Measurements from ENCODE around the gene WDR44.

WDR44 gene

DNA sequence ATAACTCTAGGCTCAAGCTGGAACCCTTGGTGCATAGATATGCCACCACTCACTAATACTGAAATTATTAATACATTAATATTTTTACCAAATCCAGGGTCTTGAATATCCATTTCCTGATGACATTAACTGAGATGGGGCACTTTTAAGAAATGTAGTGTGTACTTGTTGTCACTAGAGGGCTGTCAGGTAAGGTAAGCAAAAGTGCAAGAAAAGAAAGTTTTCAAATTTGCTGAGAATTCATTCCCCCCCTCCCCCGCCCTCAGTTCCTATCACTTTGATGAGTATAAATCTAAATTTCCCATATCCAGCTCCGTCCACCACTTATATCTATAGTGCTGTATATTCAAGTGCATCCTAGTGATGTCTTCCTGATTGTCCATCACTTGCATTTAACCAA is 20.5 kb upstream of the WDR44 start:
- no peaks in the 10 kb centered on the region for H3K79me2 ChIP-seq (ENCODE audit: control insufficient read depth, insufficient read depth, low read length, poor library complexity)
- H2AK5ac ChIP-seq (ENCODE audit: low read length) = no peak overlapping the region
- no peak overlapping the region for H4K91ac ChIP-seq (ENCODE audit: low read depth, low read length)
- H3K79me1 ChIP-seq (ENCODE audit: low read length) = no peaks in the 10 kb centered on the region
- H3K27me3 ChIP-seq (ENCODE audit: insufficient read depth, low read length) = no peaks in the 10 kb centered on the region
- no peak overlapping the region for H3K9ac ChIP-seq (ENCODE audit: low read length)
- H3K9me3 ChIP-seq (ENCODE audit: insufficient read depth, low read depth, low read length) = no peaks in the 10 kb centered on the region
- H3K23ac ChIP-seq (ENCODE audit: low read length) = no peak overlapping the region
- H3K4me2 ChIP-seq (ENCODE audit: low read length) = no peak overlapping the region
- H2BK120ac ChIP-seq (ENCODE audit: insufficient read depth, low read length, poor library complexity) = no peak overlapping the region
- no peaks in the 10 kb centered on the region for H3K4me1 ChIP-seq (ENCODE audit: control insufficient read depth in 1 of 2, insufficient read depth in 2 of 2, low read length in 2 of 2)
- no peak overlapping the region for H4K12ac ChIP-seq (ENCODE audit: low read depth, low read length)
- no peaks in the 10 kb centered on the region for H3K36me3 ChIP-seq (ENCODE audit: control insufficient read depth in 1 of 2, insufficient read depth in 2 of 2, low read length in 2 of 2)
- no peak overlapping the region for H3K14ac ChIP-seq (ENCODE audit: low read length)
- H3K27ac ChIP-seq (ENCODE audit: low read depth, low read length) = no peak overlapping the region
- no peak overlapping the region for H2AFZ ChIP-seq (ENCODE audit: insufficient read depth, low read length, poor library complexity)
- no peak overlapping the region for H3K4me3 ChIP-seq (ENCODE audit: low read depth, low read length)
- WGBS (ENCODE audit: extremely low coverage, insufficient coverage, insufficient read length) = no CpG with 5 or more reads among the region's 2 CpGs
- H2BK5ac ChIP-seq (ENCODE audit: low read depth, low read length, poor library complexity) = no peak overlapping the region
- H2BK12ac ChIP-seq (ENCODE audit: low read length) = no peak overlapping the region
- no peak for DNase-seq
- no peak overlapping the region for H4K8ac ChIP-seq (ENCODE audit: low read depth, low read length)
- H3K18ac ChIP-seq (ENCODE audit: low read length) = no peak overlapping the region
- no peak overlapping the region for H3K4ac ChIP-seq (ENCODE audit: low read depth, low read length)

DNA sequence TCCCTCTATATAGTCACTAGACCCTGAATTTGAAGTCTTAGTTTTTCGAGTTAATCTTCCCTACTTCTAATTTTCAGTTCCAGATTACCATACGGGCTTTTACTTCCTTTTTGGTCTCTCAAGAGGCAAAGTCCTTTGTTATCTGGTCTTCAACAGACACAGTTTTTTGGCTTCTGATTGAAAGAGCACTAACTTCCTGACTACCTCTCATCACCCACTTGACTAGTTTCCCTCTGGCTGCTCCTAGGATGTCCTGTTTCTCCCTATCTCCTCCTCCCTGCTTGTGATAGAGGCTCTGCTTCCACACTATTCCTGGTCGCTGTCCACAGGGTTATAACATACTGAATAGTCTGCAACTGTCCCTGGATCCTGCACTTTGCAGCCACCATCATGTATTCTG is 16.7 kb upstream of the WDR44 start:
- no peaks in the 10 kb centered on the region for H3K79me1 ChIP-seq (ENCODE audit: low read length)
- H3K9me3 ChIP-seq (ENCODE audit: insufficient read depth, low read depth, low read length) = no peaks in the 10 kb centered on the region
- no peak overlapping the region for H3K4ac ChIP-seq (ENCODE audit: low read depth, low read length)
- no peak overlapping the region for H2BK5ac ChIP-seq (ENCODE audit: low read depth, low read length, poor library complexity)
- no peaks in the 10 kb centered on the region for H3K27me3 ChIP-seq (ENCODE audit: insufficient read depth, low read length)
- H2AFZ ChIP-seq (ENCODE audit: insufficient read depth, low read length, poor library complexity) = no peak overlapping the region
- H3K27ac ChIP-seq (ENCODE audit: low read depth, low read length) = no peak overlapping the region
- no peak overlapping the region for H3K18ac ChIP-seq (ENCODE audit: low read length)
- H4K12ac ChIP-seq (ENCODE audit: low read depth, low read length) = no peak overlapping the region
- no peak overlapping the region for H4K8ac ChIP-seq (ENCODE audit: low read depth, low read length)
- no peak overlapping the region for H2BK12ac ChIP-seq (ENCODE audit: low read length)
- H3K4me1 ChIP-seq (ENCODE audit: control insufficient read depth in 1 of 2, insufficient read depth in 2 of 2, low read length in 2 of 2) = no peaks in the 10 kb centered on the region
- no peak overlapping the region for H3K14ac ChIP-seq (ENCODE audit: low read length)
- no peak overlapping the region for H3K4me3 ChIP-seq (ENCODE audit: low read depth, low read length)
- no peak overlapping the region for H3K4me2 ChIP-seq (ENCODE audit: low read length)
- DNase-seq = no peak
- H3K36me3 ChIP-seq (ENCODE audit: control insufficient read depth in 1 of 2, insufficient read depth in 2 of 2, low read length in 2 of 2) = no peaks in the 10 kb centered on the region
- H2BK120ac ChIP-seq (ENCODE audit: insufficient read depth, low read length, poor library complexity) = no peak overlapping the region
- no peak overlapping the region for H3K9ac ChIP-seq (ENCODE audit: low read length)
- no peak overlapping the region for H4K91ac ChIP-seq (ENCODE audit: low read depth, low read length)
- no peaks in the 10 kb centered on the region for H3K79me2 ChIP-seq (ENCODE audit: control insufficient read depth, insufficient read depth, low read length, poor library complexity)
- H2AK5ac ChIP-seq (ENCODE audit: low read length) = no peak overlapping the region
- no CpG with 5 or more reads among the region's 3 CpGs for WGBS (ENCODE audit: extremely low coverage, insufficient coverage, insufficient read length)
- no peak overlapping the region for H3K23ac ChIP-seq (ENCODE audit: low read length)

DNA sequence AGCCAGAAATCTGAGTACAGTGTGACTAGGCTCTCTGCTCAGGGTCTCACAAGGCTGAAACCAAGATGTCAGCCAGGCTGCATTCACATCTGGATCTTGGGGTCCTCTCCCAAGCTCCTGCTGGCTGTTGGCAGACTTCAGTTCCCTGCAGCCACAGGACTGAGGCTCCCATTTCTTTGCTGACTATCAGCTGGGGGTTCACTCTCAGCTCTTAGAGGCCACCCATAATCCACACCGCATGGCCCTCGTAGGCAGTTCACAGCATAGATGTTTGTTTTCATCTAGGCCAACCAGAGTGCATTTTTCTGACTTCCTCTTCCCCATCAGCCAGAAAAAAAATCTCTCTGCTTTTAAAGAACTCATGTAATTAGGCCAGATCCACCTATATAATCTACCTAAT is 8.2 kb upstream of the WDR44 start:
- no peak overlapping the region for H3K4me3 ChIP-seq (ENCODE audit: low read depth, low read length)
- no peak overlapping the region for H4K8ac ChIP-seq (ENCODE audit: low read depth, low read length)
- no peak overlapping the region for H3K27ac ChIP-seq (ENCODE audit: low read depth, low read length)
- H3K9ac ChIP-seq (ENCODE audit: low read length) = no peak overlapping the region
- H2AK5ac ChIP-seq (ENCODE audit: low read length) = no peak overlapping the region
- no peaks in the 10 kb centered on the region for H3K9me3 ChIP-seq (ENCODE audit: insufficient read depth, low read depth, low read length)
- H4K12ac ChIP-seq (ENCODE audit: low read depth, low read length) = no peak overlapping the region
- WGBS (ENCODE audit: extremely low coverage, insufficient coverage, insufficient read length) = no CpG with 5 or more reads among the region's 2 CpGs
- DNase-seq = no peak
- no peak overlapping the region for H3K14ac ChIP-seq (ENCODE audit: low read length)
- no peaks in the 10 kb centered on the region for H3K79me1 ChIP-seq (ENCODE audit: low read length)
- H3K79me2 ChIP-seq (ENCODE audit: control insufficient read depth, insufficient read depth, low read length, poor library complexity) = no peaks in the 10 kb centered on the region
- H2BK120ac ChIP-seq (ENCODE audit: insufficient read depth, low read length, poor library complexity) = no peak overlapping the region
- no peak overlapping the region for H2AFZ ChIP-seq (ENCODE audit: insufficient read depth, low read length, poor library complexity)
- no peaks in the 10 kb centered on the region for H3K36me3 ChIP-seq (ENCODE audit: control insufficient read depth in 1 of 2, insufficient read depth in 2 of 2, low read length in 2 of 2)
- no peak overlapping the region for H2BK12ac ChIP-seq (ENCODE audit: low read length)
- H4K91ac ChIP-seq (ENCODE audit: low read depth, low read length) = no peak overlapping the region
- H2BK5ac ChIP-seq (ENCODE audit: low read depth, low read length, poor library complexity) = no peak overlapping the region
- H3K4me1 ChIP-seq (ENCODE audit: control insufficient read depth in 1 of 2, insufficient read depth in 2 of 2, low read length in 2 of 2) = no peaks in the 10 kb centered on the region
- no peak overlapping the region for H3K18ac ChIP-seq (ENCODE audit: low read length)
- no peaks in the 10 kb centered on the region for H3K27me3 ChIP-seq (ENCODE audit: insufficient read depth, low read length)
- H3K4ac ChIP-seq (ENCODE audit: low read depth, low read length) = no peak overlapping the region
- no peak overlapping the region for H3K23ac ChIP-seq (ENCODE audit: low read length)
- no peak overlapping the region for H3K4me2 ChIP-seq (ENCODE audit: low read length)

DNA sequence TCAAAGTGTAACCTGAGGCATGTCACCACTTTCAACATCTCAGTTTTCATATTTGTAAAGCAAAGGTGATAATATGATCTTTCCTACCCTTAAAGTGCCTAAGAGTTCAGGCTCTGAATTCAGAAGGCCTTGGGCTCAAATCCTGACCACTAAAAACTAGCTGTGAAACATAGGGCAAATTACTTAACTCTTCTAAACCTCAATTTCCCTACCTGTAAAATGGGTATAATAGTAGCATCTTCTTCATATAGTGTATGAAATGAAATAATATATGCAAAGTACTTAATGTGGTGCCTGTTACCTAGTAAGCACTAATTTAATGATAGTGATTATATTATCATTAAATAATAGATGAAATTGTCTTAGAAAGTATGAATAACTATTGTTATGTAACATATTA is 7.0 kb upstream of the WDR44 start:
- no peak overlapping the region for H2BK120ac ChIP-seq (ENCODE audit: insufficient read depth, low read length, poor library complexity)
- H4K8ac ChIP-seq (ENCODE audit: low read depth, low read length) = no peak overlapping the region
- H3K23ac ChIP-seq (ENCODE audit: low read length) = no peak overlapping the region
- H3K4me1 ChIP-seq (ENCODE audit: control insufficient read depth in 1 of 2, insufficient read depth in 2 of 2, low read length in 2 of 2) = no peaks in the 10 kb centered on the region
- no peak overlapping the region for H3K18ac ChIP-seq (ENCODE audit: low read length)
- H3K9ac ChIP-seq (ENCODE audit: low read length) = no peak overlapping the region
- no peaks in the 10 kb centered on the region for H3K27me3 ChIP-seq (ENCODE audit: insufficient read depth, low read length)
- no peak overlapping the region for H2BK5ac ChIP-seq (ENCODE audit: low read depth, low read length, poor library complexity)
- no peak overlapping the region for H3K4me3 ChIP-seq (ENCODE audit: low read depth, low read length)
- H2BK12ac ChIP-seq (ENCODE audit: low read length) = no peak overlapping the region
- no peak overlapping the region for H3K4me2 ChIP-seq (ENCODE audit: low read length)
- H3K9me3 ChIP-seq (ENCODE audit: insufficient read depth, low read depth, low read length) = no peaks in the 10 kb centered on the region
- H2AK5ac ChIP-seq (ENCODE audit: low read length) = no peak overlapping the region
- H2AFZ ChIP-seq (ENCODE audit: insufficient read depth, low read length, poor library complexity) = no peak overlapping the region
- no peak overlapping the region for H4K12ac ChIP-seq (ENCODE audit: low read depth, low read length)
- H3K36me3 ChIP-seq (ENCODE audit: control insufficient read depth in 1 of 2, insufficient read depth in 2 of 2, low read length in 2 of 2) = no peaks in the 10 kb centered on the region
- no peak overlapping the region for H3K14ac ChIP-seq (ENCODE audit: low read length)
- no peak for DNase-seq
- H3K79me2 ChIP-seq (ENCODE audit: control insufficient read depth, insufficient read depth, low read length, poor library complexity) = no peaks in the 10 kb centered on the region
- H3K79me1 ChIP-seq (ENCODE audit: low read length) = no peaks in the 10 kb centered on the region
- H3K27ac ChIP-seq (ENCODE audit: low read depth, low read length) = no peak overlapping the region
- no peak overlapping the region for H4K91ac ChIP-seq (ENCODE audit: low read depth, low read length)
- H3K4ac ChIP-seq (ENCODE audit: low read depth, low read length) = no peak overlapping the region
